Nephron progenitor cell (in vitro differentiated cells): ENCODE measurements around the gene MERTK.
A peak's percentile ranks its signal among the peaks of the same experiment; 100 is the strongest.

Source experiments
- DNase-seq: peaks from one replicate; pipeline ENCODE4 v3.0.0; 2021
- H3K27ac Mint-ChIP-seq: 2 replicates; pipeline ENCODE4 v1.8.0; 2021; ENCODE audit warnings: mild to moderate bottlenecking, moderate library complexity, mixed read lengths
- H3K27me3 Mint-ChIP-seq: 2 replicates; pipeline ENCODE4 v1.8.0; 2021; ENCODE audit warnings: mild to moderate bottlenecking, low read depth, mixed read lengths; ENCODE audit not compliant: poor library complexity
- H3K36me3 Mint-ChIP-seq: 2 replicates; pipeline ENCODE4 v1.8.0; 2021; ENCODE audit warnings: low read depth, mixed read lengths
- H3K4me1 Mint-ChIP-seq: 2 replicates; pipeline ENCODE4 v1.8.0; 2021; ENCODE audit warnings: mixed read lengths
- H3K4me3 Mint-ChIP-seq: 2 replicates; pipeline ENCODE4 v1.8.0; 2021; ENCODE audit warnings: mild to moderate bottlenecking, moderate library complexity, mixed read lengths
- H3K9me3 Mint-ChIP-seq: 2 replicates; pipeline ENCODE4 v1.8.0; 2021; ENCODE audit warnings: mild to moderate bottlenecking, moderate library complexity, mixed read lengths
- TF ChIP-seq, protein P1 (sequence below): fragments of 200-600 bp; sonication (generic); IDR thresholded peaks from 2 replicates; pipeline ENCODE4 v1.5.0; 2021; ENCODE audit warnings: antibody characterized with exemption

Gene MERTK

DNA sequence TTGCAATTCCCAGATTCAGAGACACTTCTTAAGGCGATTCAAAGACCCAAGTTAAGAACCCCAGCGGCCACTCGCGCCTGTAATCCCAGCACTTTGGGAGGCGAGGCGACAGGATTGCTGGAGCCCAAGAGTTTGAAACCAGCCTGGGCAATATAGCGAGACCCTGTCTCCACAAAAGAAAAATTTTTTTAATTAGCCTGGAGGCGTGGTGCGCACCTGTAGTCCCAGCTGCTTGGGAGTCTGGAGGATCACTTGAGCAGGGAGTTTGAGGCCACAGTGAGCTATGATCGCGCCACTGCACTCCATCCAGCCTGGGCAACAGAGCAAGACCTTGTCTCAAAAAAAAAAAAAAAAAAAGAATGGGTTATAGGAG, 13.8 kb upstream of the MERTK start:
- Mint-ChIP-seq H3K27me3 (no peaks in the 10 kb centered on the region), H3K4me1 (peaks cover 20% of the 10 kb centered on the region), H3K9me3 (no peaks in the 10 kb centered on the region), H3K27ac (peak overlapping the region; percentile 91), H3K4me3 (peak overlapping the region; percentile 99), H3K36me3 (peaks cover 5% of the 10 kb centered on the region)
- no peak for DNase-seq
- TF ChIP-seq, protein P1, sequence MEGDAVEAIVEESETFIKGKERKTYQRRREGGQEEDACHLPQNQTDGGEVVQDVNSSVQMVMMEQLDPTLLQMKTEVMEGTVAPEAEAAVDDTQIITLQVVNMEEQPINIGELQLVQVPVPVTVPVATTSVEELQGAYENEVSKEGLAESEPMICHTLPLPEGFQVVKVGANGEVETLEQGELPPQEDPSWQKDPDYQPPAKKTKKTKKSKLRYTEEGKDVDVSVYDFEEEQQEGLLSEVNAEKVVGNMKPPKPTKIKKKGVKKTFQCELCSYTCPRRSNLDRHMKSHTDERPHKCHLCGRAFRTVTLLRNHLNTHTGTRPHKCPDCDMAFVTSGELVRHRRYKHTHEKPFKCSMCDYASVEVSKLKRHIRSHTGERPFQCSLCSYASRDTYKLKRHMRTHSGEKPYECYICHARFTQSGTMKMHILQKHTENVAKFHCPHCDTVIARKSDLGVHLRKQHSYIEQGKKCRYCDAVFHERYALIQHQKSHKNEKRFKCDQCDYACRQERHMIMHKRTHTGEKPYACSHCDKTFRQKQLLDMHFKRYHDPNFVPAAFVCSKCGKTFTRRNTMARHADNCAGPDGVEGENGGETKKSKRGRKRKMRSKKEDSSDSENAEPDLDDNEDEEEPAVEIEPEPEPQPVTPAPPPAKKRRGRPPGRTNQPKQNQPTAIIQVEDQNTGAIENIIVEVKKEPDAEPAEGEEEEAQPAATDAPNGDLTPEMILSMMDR, result no peak

DNA sequence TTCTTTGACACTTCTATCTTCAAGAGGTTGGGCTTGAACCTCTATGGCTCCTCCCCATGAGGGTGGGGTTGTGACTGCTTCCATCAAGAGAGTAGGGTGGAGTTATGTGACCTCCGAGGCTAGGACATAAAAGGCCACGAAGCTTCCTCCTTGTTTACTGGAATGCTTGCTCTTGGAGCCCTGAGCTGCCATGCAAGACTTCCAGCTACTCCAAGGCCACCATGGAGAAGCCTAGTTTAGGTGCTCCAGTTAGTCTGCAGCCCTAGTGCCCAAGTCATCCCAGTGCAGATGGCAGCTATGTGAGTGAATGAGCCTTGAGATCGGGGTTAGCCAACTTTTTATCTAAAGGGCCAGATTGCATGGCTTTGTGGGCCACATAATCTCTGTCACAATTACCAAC, 2.4 kb upstream of the MERTK start:
- Mint-ChIP-seq H3K4me1 (peaks cover 21% of the 10 kb centered on the region), H3K36me3 (no peaks in the 10 kb centered on the region), H3K4me3 (no peak overlapping the region), H3K9me3 (no peaks in the 10 kb centered on the region), H3K27me3 (peaks cover 31% of the 10 kb centered on the region), H3K27ac (peak overlapping the region; percentile 12)
- TF ChIP-seq, protein P1, result no peak
- DNase-seq, result no peak

- no peak for DNase-seq
- Mint-ChIP-seq H3K27ac (no peak overlapping the region), H3K4me3 (peak overlapping the region; percentile 91), H3K4me1 (peaks cover 21% of the 10 kb centered on the region), H3K27me3 (peaks cover 34% of the 10 kb centered on the region), H3K9me3 (no peaks in the 10 kb centered on the region), H3K36me3 (no peaks in the 10 kb centered on the region)
- TF ChIP-seq, protein P1, result no peak
Measured at GRCh38 chr2:111896576-111896975, 1.8 kb upstream of the MERTK start.

DNA sequence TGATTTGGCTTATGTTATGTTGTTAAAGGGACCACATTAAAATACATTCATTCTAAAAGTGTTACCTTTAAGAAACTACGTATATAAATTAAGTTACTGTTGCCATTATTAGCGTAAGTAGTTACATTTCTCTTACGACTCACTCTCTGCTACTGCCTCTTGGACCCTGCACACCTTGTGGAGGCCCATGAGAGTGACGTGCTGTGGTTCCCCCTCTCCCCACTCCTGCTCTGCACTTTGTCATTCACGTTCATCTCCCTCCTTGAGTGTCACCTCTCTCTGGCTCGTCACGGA, 830 bp upstream of the MERTK start:
- Mint-ChIP-seq H3K9me3 (no peaks in the 10 kb centered on the region), H3K36me3 (no peaks in the 10 kb centered on the region), H3K27me3 (peaks cover 34% of the 10 kb centered on the region), H3K4me3 (peak overlapping the region; percentile 91), H3K4me1 (peaks cover 21% of the 10 kb centered on the region), H3K27ac (no peak overlapping the region)
- no peak for DNase-seq
- TF ChIP-seq, protein P1, result no peak

DNA sequence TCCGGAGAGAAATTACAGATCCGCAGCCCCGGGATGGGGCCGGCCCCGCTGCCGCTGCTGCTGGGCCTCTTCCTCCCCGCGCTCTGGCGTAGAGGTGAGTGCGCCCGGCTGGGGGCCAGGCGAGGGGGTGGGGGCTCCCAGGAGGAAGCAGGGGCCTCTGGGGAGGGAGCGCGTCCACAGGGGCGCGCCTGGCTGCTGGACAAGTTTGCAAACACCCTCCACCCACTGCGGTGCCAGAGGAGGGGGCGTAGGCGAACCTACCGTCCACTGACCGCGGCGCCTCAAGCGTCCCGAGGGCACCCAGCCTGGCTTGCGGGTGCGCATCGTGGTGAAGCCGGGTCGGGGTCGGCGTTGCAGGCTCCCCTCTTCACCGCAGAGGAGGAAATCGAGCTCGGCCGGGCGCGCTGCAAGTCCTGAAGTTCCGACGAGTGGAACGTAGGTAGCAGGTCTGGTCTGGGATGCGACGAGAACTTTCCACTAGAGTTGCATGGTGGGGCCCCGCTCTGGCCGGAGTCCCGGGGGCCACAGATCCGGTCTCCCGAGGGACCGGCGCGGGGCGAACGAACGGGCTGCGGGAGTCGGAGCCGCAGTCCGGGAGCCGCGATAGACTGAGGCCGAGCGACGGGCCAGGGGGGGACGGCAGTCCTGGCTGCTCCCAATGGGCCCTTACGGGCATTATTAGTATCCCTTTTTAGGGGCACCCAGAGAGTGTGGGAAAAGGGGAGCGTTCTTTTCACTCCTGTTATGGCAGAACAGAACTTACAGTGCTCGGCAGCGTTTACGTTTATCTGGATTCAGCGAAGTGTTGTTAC, 502 bp downstream of the MERTK start:
- Mint-ChIP-seq H3K4me1 (peaks cover 27% of the 10 kb centered on the region), H3K9me3 (no peaks in the 10 kb centered on the region), H3K4me3 (peak overlapping the region; percentile 84), H3K36me3 (no peaks in the 10 kb centered on the region), H3K27ac (no peak overlapping the region), H3K27me3 (peaks cover 31% of the 10 kb centered on the region)
- TF ChIP-seq, protein P1, result no peak
- no peak for DNase-seq

- peaks cover 34% of the 10 kb centered on the region for H3K27me3 Mint-ChIP-seq
- no peaks in the 10 kb centered on the region for H3K36me3 Mint-ChIP-seq
- no peaks in the 10 kb centered on the region for H3K9me3 Mint-ChIP-seq
- peaks cover 31% of the 10 kb centered on the region for H3K4me1 Mint-ChIP-seq
- H3K27ac Mint-ChIP-seq, result no peak overlapping the region
- no peak for DNase-seq
- TF ChIP-seq, protein P1, result peak; percentile 17
- H3K4me3 Mint-ChIP-seq, result peak overlapping the region; percentile 25
Measured at GRCh38 chr2:111900859-111901258, 2.5 kb downstream of the MERTK start.
